ENCODE results near the gene TGFA.

Gene TGFA

GRCh38 chr2:70463581-70463980 lies 90.0 kb downstream of the TGFA start:
- DNase-seq (ENCODE audit: low spot score): no peak

DNA sequence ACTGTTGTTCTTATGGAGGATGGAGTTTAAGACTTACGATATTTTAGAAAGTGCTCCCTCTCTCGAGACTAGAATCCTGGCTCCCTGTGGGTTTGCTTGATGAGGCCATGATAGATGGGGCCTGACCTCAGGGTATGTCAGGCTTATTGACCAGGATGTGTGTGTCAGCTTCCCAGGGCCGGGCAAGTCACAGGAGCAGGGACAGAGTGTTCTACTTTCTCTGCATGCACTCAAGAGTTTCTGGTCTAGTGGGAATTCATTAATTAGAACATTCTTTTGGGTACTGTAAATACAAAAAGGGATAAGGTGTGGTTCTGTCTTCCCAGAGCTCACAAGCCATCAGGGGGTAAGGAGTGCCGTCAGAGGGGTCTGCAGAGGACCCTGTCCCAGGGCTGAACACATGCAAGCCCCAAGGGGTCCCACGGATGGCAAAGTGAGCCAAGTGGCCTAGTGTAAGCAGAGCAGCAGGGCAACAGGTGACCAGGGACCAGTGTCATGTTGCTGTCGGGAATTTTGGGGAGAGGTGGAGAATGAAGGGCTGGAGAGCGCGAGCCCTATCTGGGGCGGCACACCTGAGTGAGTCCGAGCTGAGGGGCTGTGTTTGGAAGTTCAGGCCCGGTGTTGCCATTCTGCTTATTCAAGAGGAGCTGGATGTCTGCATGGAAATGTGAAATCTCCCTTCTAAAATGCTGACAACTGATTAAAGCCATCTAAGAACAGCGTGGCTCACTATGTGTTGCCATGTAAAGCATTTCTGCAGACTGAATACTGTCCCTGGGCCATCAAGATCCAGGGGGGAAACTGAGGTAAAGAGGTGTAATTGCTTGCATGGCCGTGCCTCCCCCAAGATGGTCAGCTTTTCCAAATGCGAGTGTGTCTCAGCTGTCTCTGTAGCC lies 91.4 kb downstream of the TGFA start:
- no peak for DNase-seq (ENCODE audit: low spot score)

DNA sequence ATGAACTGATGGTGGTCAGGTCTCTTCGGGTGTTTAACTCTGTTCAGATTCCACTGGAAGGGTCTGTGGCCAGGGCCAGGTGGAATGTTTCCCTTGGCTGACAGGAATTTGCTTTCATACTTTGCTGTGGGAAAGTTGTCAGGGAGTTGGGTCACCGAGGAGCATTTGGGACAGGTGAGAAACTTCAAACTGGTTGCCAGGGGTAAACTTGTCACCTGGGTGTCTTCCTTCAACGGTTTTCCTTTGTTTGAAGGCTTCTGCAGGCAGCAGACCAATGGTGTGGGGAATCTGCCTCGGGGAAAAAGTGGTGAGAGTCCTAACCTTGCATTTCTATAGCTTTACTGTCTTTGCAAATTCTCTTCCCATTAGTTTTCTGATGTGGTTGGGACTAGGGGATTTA lies 92.2 kb downstream of the TGFA start:
- DNase-seq (ENCODE audit: low spot score): peak; percentile 22

GRCh38 chr2:70460333-70460732 lies 93.3 kb downstream of the TGFA start:
- peak; percentile 40 for DNase-seq (ENCODE audit: low spot score)

GRCh38 chr2:70458661-70459060 lies 95.0 kb downstream of the TGFA start:
- DNase-seq (ENCODE audit: low spot score): no peak

DNA sequence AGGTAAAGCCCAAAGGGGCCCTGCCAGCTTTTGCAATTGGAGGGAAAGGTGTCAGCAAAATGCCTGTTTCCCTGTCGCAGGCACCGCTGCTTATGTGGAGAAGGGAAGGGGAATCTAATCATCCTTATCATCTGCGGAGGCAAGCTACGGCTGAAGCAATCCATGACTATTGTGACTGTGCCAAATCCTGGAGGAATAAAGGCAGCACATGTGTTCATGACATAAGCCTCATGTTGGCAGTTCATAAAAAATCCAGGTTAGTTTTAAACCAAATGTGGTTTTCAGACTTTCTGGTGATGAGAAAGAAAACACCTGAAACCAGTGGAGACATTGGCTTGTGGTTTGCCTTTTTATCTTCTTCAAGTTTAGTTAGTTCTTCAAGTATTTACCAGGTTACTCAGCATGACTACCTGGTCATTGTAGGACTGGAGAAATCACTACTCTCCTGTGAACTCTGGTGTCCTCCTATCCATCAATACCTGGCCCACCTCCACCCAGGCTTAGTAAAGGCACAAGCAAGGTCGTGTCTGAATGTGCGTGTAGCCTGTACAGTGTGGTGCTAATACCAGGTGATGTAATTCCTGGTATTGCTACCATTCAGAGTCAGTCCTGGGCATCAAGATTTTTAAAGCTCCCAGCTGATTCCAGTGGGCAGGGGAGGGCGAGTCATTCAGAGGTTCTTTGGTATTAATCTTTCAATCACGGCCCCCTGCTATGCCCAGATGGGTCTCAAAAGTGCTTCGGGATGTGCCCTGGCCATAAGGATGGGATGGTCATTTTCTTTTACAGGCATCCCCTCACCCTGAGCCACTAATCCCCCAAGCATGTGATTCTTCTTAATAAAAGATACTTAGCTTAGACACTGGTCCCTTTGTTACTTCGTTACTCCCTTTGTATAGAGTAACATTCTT lies 96.8 kb downstream of the TGFA start:
- DNase-seq (ENCODE audit: low spot score): no peak

GRCh38 chr2:70454936-70455544 lies 98.6 kb downstream of the TGFA start:
- DNase-seq (ENCODE audit: low spot score): no peak

DNA sequence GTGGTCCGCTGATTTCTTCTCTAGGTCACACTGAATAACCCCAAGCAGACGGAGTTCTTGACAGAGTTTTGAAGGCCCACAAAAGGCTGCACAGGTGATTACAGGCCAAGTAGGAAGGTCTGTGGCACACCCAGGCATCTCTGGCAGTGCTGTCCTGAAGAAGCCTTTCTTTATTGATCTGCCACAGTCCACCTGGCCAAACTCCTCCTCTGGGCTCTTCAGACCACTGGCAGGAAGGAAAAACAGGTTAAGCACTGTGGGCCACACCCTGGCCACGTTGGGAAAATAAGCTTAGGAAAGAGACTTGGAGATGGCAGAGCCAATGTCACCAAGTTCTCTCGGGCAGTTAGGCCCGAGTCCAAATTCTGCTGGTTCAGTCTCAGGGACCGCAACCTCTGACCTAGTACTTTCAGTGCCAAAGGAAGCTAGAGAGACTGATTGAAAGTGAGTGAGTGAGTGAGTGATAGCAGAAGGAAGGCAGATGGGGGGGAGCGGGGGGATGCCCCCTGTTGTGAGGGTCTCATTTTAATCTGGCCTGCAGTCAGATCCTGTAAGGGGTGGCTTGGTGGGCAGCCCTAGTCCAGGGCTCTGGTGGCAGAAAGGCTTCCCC lies 102.9 kb downstream of the TGFA start:
- no peak for DNase-seq (ENCODE audit: low spot score)

DNA sequence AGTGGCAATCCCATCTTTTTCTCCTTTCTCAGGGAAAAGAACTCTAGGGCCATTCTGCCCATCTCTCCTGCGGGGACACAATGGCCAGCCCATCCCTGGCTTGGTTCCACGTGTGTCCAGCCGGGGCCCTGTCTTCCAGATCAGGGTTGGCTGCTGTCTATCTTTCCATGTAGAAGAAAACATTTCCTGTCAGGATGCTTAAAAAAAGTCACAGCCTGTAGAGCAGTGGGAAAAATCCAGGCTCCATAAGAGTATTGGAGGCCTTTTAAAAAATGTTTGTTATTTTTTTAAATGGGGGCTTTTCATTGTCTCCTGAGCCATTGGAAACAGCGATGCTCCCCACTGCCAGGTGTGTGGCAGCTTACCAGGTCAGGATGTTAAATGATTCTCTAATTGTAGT lies 105.6 kb downstream of the TGFA start:
- DNase-seq (ENCODE audit: low spot score): no peak

- no peak for DNase-seq (ENCODE audit: low spot score)
Observed at GRCh38 chr2:70443726-70444125, 109.9 kb downstream of the TGFA start.

DNA sequence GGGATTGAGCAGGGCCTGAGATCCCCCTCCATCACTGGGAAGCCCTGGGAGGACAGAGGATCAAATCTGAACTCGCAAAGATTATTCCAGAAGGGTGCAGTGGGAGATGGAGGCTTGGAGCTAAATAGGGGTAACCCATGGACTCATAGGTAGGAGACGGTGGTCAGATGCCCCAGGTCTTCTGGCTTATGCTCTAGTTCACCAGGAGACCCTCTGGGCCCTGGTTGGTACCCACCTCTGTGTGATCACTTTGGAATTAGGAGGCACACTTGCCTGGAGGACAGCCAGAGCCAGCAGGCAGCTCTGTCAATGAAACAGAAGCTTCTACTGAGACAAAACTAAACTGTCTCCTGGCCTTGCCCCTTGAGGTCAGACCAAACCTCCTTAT lies 110.6 kb downstream of the TGFA start:
- no peak for DNase-seq (ENCODE audit: low spot score)

DNA sequence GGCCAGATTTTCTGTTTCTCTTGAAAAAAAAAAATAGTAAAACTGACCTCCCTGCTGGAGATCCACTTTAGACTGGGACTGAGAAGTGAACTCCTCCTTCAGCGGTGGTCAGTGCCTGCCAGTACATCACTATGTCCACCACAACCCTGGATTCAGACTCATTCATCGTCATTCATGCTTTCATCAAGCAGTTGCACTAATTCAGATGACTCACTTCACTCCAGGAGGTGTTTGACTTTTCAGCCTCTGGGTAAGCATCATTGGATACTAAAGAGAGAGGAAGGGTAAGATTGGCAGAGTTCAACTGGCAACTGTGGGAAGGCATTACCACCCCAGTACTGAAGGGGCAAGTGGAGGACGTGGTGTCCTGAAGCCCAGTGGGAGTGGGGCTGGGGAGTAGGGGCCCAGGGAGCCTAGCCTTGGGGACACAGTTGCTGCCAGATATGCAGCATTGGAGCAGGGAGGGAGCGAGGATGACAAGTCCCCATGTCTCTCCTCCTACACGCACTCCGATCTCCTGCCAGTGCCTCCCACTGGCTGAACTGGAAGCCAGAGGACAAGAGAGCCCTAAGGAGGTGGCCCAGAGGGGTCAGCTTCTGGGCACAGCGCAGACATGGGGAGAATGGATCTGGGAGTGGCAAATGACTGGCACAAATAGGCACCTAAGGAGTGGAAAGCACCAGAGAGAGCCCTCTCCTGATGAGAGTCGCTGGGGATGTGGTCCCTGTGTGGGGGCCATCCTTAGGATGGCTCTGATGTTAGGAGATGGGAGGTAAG lies 111.1 kb downstream of the TGFA start:
- peak; percentile 53 for DNase-seq (ENCODE audit: low spot score)

DNA sequence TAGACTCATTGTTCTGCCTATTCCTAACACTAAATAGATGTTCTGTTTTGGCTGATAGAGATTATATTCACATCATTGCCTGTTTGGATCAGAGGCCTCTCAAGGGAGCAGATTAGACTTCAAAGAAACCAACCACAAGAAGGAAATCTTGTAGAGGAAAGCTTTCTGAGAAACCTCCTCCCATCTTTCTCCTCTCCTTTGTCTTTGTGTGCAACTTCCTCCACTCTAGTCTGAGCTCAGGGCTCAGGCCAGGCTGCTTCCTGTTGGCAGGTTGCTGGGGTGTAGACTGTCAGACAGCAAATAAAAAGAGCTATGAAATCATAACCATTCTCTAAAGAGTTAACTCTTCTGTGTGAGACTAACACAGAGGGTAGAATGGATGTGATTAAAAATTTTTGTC lies 113.0 kb downstream of the TGFA start:
- DNase-seq (ENCODE audit: low spot score): peak; percentile 28

DNA sequence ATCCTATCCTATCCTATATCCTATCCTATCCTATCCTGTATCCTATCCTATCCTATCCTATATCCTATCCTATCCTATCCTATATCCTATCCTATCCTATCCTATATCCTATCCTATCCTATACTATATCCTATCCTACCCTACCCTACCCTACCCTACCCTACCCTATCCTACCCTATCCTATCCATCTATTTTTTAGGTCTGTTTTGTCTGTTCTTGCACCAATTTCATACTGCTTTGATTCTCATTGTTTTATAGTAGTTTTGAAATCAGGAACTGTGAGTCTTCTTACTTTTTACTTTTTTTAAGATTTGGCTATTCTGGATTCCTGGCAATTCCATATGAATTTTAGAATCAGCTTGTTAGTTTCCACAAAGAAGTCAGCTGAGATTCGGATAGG lies 118.5 kb downstream of the TGFA start:
- DNase-seq (ENCODE audit: low spot score): no peak

DNA sequence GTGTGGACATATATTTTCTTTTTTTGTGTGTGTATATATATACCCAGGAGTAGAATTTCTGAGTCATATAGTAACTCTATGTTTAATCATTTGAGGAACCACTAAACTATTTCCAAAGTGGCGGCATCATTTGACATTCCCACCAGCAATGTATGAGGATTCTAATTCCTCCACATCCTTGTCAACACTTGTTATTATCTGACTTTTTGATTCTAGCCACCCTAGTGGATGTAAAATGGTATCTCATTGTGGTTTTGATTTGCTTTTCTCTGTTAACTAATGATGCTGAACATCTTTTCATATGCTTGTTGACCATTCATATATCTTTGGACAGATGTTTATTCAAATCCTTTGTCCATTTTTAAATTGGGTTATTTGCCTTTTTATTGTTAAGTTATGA lies 120.3 kb downstream of the TGFA start:
- DNase-seq (ENCODE audit: low spot score): no peak

DNA sequence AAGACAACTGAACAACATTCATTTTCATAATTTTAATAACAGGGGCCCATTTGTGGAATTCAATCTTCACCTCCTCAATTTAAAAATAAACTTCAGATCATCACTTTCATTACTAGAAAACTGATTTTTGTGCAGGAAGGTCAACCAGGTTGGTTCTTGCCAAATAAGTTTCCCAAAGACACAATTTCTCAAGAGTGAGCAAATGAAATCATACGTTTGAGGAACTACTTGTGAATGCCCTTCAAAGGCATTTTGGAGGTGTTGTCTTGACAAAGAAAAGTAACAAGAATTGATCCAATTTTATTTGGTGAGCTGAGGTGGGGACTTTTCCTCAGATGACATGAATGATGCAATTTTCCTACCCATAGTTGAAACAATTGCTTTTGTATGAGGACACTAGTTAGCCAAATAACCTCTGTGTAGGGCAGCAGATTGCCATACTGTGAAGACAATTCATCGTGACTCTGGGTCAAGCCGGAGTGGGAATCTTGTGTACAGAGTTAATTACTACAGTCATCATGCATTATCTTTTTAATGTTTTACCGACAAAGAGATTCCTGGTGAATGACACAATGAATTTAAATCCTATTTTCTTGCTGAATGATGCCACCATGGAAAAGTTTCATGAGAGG lies 121.8 kb downstream of the TGFA start:
- peak; percentile 68 for DNase-seq (ENCODE audit: low spot score)

DNA sequence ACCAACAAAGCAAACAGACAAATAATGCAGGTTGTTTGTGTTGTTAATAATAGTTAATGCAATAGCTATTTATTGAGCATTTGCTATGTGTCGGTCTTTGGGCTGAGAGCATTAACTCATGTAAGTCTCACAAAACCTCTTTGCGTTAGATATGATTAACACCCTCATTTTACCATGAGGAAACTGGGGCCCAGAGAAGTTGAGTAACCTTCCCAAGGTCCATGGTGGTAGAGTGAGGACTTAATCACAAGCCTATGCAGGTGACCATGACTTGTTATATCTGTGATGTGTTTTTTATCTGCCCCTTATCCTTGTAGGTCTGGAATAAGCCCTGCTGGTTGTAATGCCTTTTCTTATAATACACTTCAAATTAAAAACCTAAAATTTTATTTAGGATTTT lies 127.3 kb downstream of the TGFA start:
- no peak for DNase-seq (ENCODE audit: low spot score)

- DNase-seq (ENCODE audit: low spot score): no peak
Observed at GRCh38 chr2:70425682-70426301, 127.8 kb downstream of the TGFA start.

GRCh38 chr2:70420740-70421139 lies 132.9 kb downstream of the TGFA start:
- no peak for DNase-seq (ENCODE audit: low spot score)

GRCh38 chr2:70420143-70420542 lies 133.5 kb downstream of the TGFA start:
- DNase-seq (ENCODE audit: low spot score): no peak
